ENCODE measurements around the gene ZNF141.

Gene ZNF141

DNA sequence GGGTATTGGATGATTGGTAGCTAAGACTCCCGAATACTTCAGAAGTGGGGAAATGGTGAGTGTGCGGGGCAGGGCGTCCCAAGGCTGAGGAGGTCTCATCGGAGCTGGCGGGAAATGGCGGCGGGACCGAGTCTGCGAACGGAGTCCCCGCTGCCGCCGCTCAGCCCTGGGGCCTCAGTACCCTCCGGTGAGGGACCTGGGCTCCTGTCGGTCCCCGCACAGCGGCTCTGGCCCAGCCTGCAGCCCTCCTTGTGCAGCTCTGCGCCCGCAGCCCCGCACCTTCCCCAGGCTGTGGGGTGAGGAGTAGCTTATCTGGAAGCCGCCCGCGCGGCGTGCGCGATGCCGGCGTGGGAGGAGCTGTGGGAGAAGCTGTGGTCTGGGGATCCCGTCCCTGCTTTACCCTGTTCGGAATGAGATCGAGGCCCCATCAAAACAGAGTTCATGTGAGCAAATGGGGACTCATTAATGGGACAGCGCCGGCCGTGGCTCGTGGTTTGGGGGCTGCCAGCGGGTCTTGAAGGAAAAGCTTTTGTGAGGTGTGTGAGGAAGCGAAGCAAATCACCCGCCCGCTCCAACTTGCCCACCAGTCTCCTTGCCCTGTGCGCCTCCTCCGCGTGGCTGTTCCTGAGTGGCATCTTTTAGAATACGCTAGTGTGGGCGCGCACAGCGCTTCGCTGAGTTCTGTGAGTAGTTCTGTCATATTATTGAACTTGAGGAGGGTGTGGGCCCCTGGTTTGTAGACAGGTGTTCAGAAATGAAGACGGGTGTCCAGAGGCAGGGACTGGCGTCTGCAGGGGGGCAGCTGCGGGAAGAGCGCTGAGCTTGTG is 531 bp downstream of the ZNF141 start:
- no peak for DNase-seq (ENCODE audit: low read depth)
- TF ChIP-seq, protein P1, sequence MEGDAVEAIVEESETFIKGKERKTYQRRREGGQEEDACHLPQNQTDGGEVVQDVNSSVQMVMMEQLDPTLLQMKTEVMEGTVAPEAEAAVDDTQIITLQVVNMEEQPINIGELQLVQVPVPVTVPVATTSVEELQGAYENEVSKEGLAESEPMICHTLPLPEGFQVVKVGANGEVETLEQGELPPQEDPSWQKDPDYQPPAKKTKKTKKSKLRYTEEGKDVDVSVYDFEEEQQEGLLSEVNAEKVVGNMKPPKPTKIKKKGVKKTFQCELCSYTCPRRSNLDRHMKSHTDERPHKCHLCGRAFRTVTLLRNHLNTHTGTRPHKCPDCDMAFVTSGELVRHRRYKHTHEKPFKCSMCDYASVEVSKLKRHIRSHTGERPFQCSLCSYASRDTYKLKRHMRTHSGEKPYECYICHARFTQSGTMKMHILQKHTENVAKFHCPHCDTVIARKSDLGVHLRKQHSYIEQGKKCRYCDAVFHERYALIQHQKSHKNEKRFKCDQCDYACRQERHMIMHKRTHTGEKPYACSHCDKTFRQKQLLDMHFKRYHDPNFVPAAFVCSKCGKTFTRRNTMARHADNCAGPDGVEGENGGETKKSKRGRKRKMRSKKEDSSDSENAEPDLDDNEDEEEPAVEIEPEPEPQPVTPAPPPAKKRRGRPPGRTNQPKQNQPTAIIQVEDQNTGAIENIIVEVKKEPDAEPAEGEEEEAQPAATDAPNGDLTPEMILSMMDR (conservative IDR thresholded peaks at IDR 0.05; ENCODE audit: low read depth, low read length): no peak

DNA sequence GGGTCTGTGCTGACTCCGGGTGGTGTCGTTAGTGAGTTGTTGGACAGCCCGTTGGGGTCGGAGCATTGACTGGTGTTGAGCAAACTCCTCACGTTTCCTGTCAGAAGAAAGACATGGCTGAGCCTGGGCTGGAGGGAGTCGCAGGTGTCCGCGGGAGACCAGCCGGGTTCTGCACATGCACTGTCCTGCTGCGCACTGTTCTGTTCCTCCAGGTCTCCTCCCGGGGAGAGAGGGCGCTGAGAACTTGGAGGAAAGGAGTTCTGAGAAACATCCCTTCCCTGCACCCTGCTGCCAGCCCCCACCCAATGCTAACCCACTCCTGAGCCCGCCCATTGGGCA is 1.1 kb downstream of the ZNF141 start:
- DNase-seq (ENCODE audit: low read depth): no peak
- H3K4me3 ChIP-seq (ENCODE audit: low read length): peak overlapping the region; percentile 90
- TF ChIP-seq, protein P1 (conservative IDR thresholded peaks at IDR 0.05; ENCODE audit: low read depth, low read length): no peak

More for the DNA sequence above, 531 bp downstream of the ZNF141 start:
- peak overlapping the region; percentile 90 for H3K4me3 ChIP-seq (ENCODE audit: low read length)

DNA sequence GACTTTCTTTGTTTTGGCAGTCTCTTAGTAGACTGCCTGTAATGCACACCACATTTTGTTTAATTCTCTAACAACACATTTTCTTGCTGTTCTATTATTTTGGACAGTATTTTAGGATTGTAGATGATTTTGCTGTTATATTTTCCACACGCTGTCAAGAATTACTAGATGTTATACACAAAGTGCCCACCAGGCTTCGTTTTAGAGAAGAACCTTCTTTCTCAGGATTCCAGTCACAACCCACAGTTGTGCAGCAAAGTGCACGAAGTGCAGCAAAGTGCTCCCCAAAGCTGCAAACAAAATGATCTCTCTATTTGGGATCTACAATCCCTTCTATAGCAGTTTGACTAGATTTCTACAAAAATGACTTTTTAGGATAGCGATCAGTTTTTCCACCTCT is 2.4 kb downstream of the ZNF141 start:
- TF ChIP-seq, protein P1 (conservative IDR thresholded peaks at IDR 0.05; ENCODE audit: low read depth, low read length): no peak
- no peak for DNase-seq (ENCODE audit: low read depth)
- H3K4me3 ChIP-seq (ENCODE audit: low read length): no peak overlapping the region

DNA sequence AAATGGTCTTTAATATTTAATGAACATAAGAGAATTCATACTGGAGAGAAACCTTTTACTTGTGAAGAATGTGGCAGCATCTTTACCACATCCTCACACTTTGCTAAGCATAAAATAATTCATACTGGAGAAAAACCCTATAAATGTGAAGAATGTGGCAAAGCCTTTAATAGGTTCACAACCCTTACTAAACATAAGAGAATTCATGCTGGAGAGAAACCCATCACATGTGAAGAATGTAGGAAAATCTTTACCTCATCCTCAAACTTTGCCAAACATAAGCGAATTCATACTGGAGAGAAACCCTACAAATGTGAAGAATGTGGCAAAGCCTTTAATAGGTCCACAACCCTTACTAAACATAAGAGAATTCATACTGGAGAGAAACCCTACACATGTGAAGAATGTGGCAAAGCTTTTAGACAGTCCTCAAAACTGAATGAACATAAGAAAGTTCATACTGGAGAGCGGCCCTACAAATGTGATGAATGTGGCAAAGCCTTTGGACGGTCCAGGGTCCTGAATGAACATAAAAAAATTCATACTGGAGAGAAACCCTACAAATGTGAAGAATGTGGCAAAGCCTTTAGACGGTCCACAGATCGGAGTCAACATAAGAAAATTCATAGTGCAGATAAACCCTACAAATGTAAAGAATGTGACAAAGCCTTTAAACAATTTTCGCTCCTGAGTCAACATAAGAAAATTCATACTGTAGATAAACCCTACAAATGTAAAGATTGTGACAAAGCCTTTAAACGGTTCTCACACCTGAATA is 35.6 kb downstream of the ZNF141 start:
- no peak for DNase-seq (ENCODE audit: low read depth)

DNA sequence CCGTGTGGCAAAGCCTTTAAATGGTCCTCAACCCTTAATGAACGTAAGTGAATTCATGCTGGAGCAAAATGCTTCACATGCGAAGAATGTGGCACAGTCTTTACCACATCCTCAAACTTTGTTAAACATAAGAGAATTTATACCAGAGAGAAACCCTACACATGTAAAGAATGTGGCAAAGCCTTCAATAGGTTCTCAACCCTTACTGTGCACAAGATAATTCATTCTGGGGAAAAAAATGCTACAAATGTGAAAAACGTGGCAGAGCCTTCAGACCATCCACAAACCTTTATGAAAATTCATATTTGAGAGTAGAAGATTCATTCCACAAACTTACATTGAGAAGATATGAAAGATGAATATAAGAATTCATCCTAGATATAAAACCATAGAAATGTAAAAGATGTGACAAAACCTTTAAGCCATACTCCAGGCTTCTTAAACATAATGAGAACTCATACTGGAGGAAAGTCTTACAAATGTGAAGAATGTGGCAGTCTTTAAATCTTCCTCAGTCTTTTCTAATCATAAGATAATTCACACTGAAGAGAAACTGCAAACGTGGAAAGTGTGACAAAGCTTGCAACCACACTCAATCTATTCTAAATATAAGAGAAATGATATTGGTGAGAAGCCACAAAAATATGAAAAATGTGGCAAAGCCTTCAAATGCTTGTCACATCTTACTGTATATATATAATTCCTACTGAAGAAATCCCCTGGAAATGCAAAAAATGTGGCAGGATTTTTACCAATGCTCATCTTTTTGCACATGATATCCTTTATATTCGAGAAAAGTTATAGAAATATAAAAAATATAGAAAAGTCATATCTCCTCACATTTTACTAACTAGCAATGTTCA is 36.9 kb downstream of the ZNF141 start:
- TF ChIP-seq, protein P1 (conservative IDR thresholded peaks at IDR 0.05; ENCODE audit: low read depth, low read length): no peak
- DNase-seq (ENCODE audit: low read depth): no peak
- H3K4me3 ChIP-seq (ENCODE audit: low read length): no peak overlapping the region

More for the DNA sequence above, 35.6 kb downstream of the ZNF141 start:
- TF ChIP-seq, protein P1 (conservative IDR thresholded peaks at IDR 0.05; ENCODE audit: low read depth, low read length): no peak
- no peak overlapping the region for H3K4me3 ChIP-seq (ENCODE audit: low read length)

DNA sequence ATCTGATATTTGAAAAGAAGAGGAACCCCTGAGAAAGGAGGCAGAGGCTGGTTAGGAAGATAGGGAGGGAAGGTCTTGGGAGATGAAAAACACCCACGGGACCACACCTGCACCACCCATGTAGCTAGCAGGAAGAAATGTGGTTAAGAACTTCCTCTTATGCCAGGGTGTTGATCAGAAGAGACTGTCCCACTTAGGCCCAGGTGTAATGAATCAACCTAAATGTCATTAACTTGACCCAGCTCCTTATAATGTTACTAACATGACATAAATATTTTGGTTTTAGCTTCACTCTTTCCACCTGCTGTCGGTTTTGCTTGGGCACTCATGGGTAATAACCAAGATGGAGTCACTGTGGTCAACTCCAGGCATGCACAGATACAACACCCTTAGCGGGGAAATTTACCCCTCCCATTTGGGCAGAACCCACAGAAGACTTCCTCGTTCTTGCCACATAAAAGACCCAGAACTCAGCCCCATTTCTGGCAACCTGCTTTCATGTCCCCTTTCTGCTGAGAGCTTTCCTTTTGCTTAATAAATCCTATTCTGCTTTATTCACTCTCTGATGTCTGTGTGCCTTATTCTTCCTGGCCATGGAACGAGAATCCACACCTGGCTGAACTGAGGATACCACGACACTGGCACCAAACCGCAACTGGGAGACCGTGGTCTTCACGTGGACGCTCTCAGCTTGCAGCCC is 46.8 kb downstream of the ZNF141 start:
- no peak overlapping the region for H3K4me3 ChIP-seq (ENCODE audit: low read length)
- DNase-seq (ENCODE audit: low read depth): no peak
- TF ChIP-seq, protein P1 (conservative IDR thresholded peaks at IDR 0.05; ENCODE audit: low read depth, low read length): no peak
